Activated naive CD8-positive, alpha-beta T cell treated with anti-CD3 and anti-CD28 coated beads for 36 hours (primary cell): ENCODE measurements around the gene SH3BGRL2. TPM values are rescaled to one million over a fixed set of nuclear protein-coding genes. Genes with fewer than 3 reads are reported as not detected.

Source experiments
- total RNA-seq, 2 experiments: library from RNA; stranded (reverse); gene quantifications; one replicate each; pipeline ENCODE4 v1.2.3, GENCODE V29; 2021

SH3BGRL2 gene
- total RNA-seq, 2 experiments from 2014 or later = 5.1 to 5.2 TPM

Other genes with a start within 250 kb of the SH3BGRL2 start
- gene LCA5, start 93.9 kb upstream of the SH3BGRL2 start, total RNA-seq = under 1 TPM; 0.21 to 0.32 TPM